Gastroesophageal sphincter (tissue), 3 donors: Measurements from ENCODE around the gene MYLK4.

ENCODE experiments used
- CTCF ChIP-seq, 4 experiments: fragments of 200-600 bp in 2 of 4; fragments of 450-650 bp in 2 of 4; sonication (generic) in 1 of 4; IDR thresholded peaks; one replicate each; pipeline ENCODE4 v1.5.1; 2017 to 2019; ENCODE audit warnings: antibody characterized with exemption in 4 of 4, mild to moderate bottlenecking in 2 of 4, moderate library complexity in 2 of 4
- EP300 ChIP-seq: sonication (generic); formaldehyde crosslinking; IDR thresholded peaks from one replicate; pipeline ENCODE4 v1.6.1; 2017; ENCODE audit warnings: antibody characterized with exemption, mild to moderate bottlenecking
- POLR2A ChIP-seq, 2 donors: fragments of 450-650 bp; IDR thresholded peaks; one replicate each; pipeline ENCODE4 v1.6.1; 2017; ENCODE audit warnings: antibody characterized with exemption in 2 of 2, mild to moderate bottlenecking in 2 of 2, moderate library complexity in 1 of 2

- peak in 3 of 4 experiments; percentile 7 to 32 (median 27) for TF ChIP-seq CTCF (IDR thresholded peaks at IDR 0.05)
- TF ChIP-seq EP300 = no peak
- TF ChIP-seq POLR2A (IDR thresholded peaks at IDR 0.05) = no peak
These were observed 6.4 kb downstream of the MYLK4 start for GRCh38 chr6:2744209-2744771.
